ENCODE measurements around the gene DEPDC5. TPM values are rescaled to one million over a fixed set of nuclear protein-coding genes. Genes with fewer than 3 reads are reported as not detected.
A peak's percentile ranks its signal among the peaks of the same experiment; 100 is the strongest.

Gene DEPDC5
- total and polyA plus RNA-seq, 10 of the 15 experiments (the other 5 are each of a cell fraction or from before 2014, with no cell fraction given), result 3.0 to 38.9 (median 22.8) TPM

- TF ChIP-seq CEBPB (IDR thresholded peaks at IDR 0.05; ENCODE audit: borderline replicate concordance in 1 of 2, low read depth in 2 of 2, low read length in 2 of 2) (no peak), ZNF592 (IDR thresholded peaks at IDR 0.05) (no peak), TCF12 (IDR thresholded peaks at IDR 0.05; ENCODE audit: low read depth, low read length) (no peak), RBBP5 (conservative IDR thresholded peaks at IDR 0.05) (no peak), IRF3 (IDR thresholded peaks at IDR 0.05) (no peak), MAX (IDR thresholded peaks at IDR 0.05; ENCODE audit: low read depth, low read length) (peak; percentile 44; the same call in 1 of the 2 replicates), SPI1 (IDR thresholded peaks at IDR 0.05; ENCODE audit: borderline replicate concordance, insufficient read depth, low read depth, low read length) (no peak), USF1 (IDR thresholded peaks at IDR 0.05; ENCODE audit: borderline replicate concordance, extremely low read length, insufficient read depth, low read depth, low read length) (no peak), EP300 (IDR thresholded peaks at IDR 0.05; ENCODE audit: borderline replicate concordance in 1 of 2, control insufficient read depth in 1 of 2, low read depth in 2 of 2, low read length in 2 of 2) (no peak), ZNF207 (IDR thresholded peaks at IDR 0.05; ENCODE audit: borderline replicate concordance) (no peak), HDAC2 (IDR thresholded peaks at IDR 0.05) (no peak), NFXL1 (IDR thresholded peaks at IDR 0.05; ENCODE audit: borderline replicate concordance) (no peak), MEF2A (IDR thresholded peaks at IDR 0.05; ENCODE audit: insufficient read depth, low read depth, low read length) (peak; percentile 86), ETV6 (conservative IDR thresholded peaks at IDR 0.05 in 1 of 2, IDR thresholded peaks at IDR 0.05 in 1 of 2; ENCODE audit: borderline replicate concordance in 1 of 2, low read depth in 1 of 2) (no peak), CHD1 (IDR thresholded peaks at IDR 0.05; ENCODE audit: low read depth, low read length) (no peak), ZSCAN29 (IDR thresholded peaks at IDR 0.05) (peak; percentile 73; the same call in 1 of the 2 replicates), IKZF2 (IDR thresholded peaks at IDR 0.05) (no peak; a peak in 1 of 4 replicates), RUNX3 (IDR thresholded peaks at IDR 0.05; ENCODE audit: low read length) (no peak), CHD2 (IDR thresholded peaks at IDR 0.05; ENCODE audit: borderline replicate concordance, low read depth, low read length) (peak; percentile 90), POLR2AphosphoS5 (IDR thresholded peaks at IDR 0.05; ENCODE audit: low read length) (peak; percentile 87)
Measured at GRCh38 chr22:31943978-31944699, 190.3 kb downstream of the DEPDC5 start, which contains the start of gene YWHAH (continued).
